GM18507 (cell line): ENCODE results near the gene PCBP2.

ENCODE experiments used
- DNase-seq: peaks from one replicate; pipeline ENCODE4 v3.0.0; 2011; ENCODE audit warnings: low read depth; ENCODE audit not compliant: insufficient read length; ENCODE audit errors: extremely low spot score
- FAIRE-seq: peaks from 2 replicates; lab custom pipeline; 2011; peaks lifted over from hg19 to GRCh38; lab: Jason Lieb, UNC

Gene PCBP2

DNA sequence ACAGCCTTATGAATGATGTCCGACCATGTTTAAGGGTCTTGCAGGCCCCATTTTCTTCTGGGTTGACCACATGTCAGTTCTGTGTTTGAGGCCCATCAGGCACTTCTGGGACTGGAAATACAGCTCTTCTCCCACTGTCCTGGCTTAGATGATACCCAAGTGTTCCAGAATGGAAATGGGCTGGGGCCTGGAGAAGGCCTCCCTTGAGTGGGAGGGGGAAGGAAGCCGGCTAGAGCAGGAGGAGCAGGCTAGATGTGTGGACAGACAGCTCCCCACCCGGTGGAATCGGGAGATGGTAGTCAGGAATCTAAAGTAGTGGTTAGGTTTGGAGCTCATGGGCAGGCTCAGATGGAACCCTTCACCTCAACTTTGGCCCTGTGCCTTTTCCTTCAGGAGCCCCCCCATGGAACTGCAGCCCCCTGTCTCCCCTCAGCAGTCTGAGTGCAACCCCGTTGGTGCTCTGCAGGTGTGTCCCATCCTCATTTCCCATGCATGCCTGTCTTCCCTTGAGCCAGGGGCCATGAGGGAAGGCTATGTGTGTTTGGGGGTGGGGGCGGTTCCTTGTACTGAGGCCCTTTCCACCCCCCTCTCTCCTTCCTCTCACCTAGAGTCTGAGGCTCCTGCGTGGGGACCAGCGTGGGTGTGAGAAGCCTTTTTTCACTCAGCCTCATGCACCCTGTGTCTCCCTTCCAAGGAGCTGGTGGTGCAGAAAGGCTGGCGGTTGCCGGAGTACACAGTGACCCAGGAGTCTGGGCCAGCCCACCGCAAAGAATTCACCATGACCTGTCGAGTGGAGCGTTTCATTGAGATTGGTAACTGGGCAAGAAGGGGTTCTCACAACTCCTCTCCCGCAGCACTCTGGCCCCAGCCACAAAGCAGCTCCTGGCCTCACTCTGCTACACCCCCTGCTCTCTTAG, 52.4 kb downstream of the PCBP2 start:
- FAIRE-seq = no peak
- DNase-seq = no peak

DNA sequence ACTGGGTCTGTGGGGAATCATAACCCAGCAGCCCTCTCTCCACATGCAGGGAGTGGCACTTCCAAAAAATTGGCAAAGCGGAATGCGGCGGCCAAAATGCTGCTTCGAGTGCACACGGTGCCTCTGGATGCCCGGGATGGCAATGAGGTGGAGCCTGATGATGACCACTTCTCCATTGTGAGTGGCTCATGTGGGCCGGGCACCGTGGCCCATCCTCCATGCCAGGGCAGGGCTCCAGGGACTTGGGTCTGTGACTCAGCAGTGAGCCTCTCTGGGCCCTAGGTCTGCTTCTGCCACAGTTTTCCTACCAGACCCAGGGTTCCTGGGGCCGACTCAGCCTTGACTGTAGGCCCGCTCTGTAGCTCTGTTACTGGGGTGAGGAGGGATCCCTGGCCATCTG, 53.2 kb downstream of the PCBP2 start:
- DNase-seq = no peak
- no peak for FAIRE-seq

DNA sequence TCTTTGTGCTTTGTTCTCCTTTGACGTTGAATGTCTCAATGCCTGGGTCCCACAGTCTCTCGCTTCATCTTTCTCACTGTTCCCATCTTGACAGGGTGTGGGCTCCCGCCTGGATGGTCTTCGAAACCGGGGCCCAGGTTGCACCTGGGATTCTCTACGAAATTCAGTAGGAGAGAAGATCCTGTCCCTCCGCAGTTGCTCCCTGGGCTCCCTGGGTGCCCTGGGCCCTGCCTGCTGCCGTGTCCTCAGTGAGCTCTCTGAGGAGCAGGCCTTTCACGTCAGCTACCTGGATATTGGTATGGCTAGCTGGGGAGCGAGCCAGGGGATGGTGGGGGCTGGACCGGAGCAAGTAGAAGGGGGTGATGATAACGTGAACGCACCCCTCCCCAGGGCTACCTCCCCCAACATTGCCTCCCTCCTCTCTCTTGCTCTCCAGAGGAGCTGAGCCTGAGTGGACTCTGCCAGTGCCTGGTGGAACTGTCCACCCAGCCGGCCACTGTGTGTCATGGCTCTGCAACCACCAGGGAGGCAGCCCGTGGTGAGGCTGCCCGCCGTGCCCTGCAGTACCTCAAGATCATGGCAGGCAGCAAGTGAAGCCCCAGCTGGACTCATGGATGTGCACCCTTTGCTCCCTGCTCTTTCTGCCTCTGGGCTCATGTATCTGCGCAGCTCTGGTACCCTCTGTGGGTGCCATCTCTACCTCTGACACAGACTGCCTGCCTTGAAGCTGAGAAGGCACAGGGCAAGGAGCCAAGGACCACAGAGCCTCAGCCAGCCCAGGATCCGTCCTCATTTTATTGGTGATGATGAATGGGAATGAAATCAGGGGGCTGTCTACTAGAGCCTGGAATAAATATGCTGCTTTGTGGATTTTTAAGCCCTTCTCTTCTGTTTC, 53.9 kb downstream of the PCBP2 start:
- no peak for FAIRE-seq
- no peak for DNase-seq

DNA sequence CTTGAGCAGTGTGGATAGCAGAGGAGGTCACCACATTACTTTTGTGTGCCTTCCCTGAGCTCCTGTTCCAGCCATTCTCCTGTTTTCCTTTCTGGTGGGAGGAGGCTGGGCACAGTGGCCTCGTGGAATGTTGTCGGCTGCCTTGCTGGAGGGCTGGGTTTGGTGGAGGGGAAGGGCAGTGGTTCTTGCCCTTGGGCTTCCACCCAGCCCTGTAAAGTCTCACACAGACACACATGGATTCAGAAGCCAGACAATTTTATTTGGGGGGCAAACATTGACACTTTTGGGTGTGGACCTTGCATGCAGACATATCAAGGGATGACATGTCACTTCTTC, 54.5 kb downstream of the PCBP2 start:
- no peak for FAIRE-seq
- no peak for DNase-seq

DNA sequence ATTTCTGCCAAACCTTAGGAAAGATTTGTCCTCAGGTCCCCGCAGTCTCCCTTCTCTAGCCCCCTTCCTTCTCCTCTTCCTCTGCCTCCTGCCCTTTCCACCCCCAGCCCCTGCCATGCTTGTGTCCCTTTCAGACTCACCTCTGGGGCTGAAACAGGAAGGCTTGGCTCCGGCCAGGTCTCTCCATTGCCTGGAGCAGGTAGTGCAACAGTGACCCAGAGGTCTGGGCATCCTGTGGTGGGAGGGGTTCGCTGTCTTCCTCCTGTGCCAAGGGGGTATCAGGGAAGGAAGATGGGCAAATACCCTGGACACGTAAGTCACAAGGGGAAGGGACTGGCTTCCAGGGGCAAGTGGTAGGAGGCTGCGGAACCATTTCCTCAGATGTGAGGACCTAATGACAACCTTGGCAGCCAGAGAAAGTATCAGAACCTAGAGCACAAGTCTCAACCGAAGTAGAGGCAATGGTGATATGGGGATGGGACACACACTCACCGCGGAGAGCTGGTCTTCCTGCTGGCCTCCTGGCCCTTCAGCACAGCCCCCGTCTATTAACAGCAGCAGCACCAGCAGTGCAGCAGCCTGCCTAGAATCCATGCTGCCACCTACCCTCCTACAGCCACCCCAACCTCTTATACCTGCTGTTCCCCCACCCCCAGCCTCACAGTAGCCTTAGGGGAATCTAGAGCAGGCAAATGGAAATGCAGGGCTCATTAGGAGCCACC, 55.1 kb downstream of the PCBP2 start, which contains the start of gene NPFF:
Gene NPFF, minus strand, starts transcription at position 604 of the 722 bp plus-strand sequence. Its CDS starts 10 bp downstream, at position 594.
- FAIRE-seq (no peak), DNase-seq (no peak)

DNA sequence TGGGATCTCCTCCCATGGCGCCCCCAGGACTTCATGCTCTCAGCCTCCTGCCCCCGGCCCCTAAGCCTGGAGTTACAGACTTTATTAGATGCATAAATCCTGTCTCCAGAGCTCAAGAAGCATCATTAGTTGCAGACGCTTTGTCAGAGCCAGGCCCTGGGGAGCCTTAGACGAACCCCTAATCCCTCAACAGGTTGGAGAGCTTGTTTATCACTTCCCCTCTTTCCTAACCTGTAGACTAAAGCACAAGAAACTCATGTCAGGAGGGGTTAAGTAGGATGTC, 55.6 kb downstream of the PCBP2 start:
- no peak for FAIRE-seq
- no peak for DNase-seq

DNA sequence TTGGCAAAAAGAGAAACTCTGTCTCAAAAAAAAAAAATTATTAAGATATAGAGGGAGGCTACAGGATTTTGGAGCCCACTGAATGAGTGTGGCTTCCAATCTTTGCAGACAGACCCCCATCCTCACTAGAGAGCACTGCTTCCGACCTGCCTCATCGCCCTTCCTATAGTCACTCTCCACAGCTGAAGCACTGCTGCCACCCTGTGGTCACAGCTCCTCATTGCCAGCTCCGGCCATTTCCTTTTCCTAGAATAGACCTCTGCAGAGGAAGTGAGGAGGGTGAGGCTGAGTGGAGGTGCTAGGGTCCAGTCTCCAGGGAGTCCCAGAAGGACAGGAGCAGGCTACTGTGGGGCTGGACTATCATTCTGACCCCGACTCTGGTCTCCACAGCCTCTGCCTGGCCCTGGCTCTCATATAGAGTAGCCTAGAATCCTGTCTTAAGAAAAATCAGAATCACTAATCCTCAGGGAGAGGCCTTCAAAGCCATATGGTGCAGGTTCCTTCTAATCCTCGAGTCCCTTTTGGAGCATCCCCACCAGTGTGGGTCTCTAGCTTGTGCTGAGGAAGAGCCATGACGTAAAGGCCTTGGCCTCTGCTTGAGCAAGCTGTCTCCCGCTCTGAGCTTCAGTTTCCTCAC, 56.8 kb downstream of the PCBP2 start:
- DNase-seq = peak; percentile 72
- peak; percentile 87 for FAIRE-seq

DNA sequence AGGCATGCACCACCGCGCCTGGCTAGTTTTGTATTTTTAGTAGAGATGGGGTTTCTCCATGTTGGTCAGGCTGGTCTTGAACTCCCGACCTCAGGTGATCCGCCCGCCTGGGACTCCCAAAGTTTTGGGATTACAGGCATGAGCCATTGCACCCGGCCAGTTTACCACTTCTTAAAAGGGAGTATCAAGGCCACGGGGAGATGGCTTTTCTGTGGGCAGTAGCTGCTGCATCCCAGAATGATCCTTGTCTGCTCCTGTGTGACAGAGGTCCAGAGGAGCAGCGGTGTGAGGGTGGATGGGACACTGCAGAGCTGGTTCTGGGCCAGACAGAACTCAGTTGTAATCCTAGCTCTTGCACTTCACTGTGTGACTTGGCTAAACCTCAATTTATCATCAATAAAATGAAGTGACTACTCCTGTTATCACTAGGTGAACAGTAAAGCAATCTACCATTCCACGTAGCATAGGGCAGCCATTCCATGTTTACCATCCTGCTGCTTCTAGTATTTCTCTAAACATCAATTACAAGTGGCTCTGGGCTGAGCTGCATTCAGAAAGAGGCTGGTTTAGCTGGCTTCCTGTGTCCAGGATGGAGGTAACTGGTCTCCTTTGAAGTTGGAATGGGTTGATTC, 58.4 kb downstream of the PCBP2 start:
- DNase-seq = no peak
- FAIRE-seq = no peak

DNA sequence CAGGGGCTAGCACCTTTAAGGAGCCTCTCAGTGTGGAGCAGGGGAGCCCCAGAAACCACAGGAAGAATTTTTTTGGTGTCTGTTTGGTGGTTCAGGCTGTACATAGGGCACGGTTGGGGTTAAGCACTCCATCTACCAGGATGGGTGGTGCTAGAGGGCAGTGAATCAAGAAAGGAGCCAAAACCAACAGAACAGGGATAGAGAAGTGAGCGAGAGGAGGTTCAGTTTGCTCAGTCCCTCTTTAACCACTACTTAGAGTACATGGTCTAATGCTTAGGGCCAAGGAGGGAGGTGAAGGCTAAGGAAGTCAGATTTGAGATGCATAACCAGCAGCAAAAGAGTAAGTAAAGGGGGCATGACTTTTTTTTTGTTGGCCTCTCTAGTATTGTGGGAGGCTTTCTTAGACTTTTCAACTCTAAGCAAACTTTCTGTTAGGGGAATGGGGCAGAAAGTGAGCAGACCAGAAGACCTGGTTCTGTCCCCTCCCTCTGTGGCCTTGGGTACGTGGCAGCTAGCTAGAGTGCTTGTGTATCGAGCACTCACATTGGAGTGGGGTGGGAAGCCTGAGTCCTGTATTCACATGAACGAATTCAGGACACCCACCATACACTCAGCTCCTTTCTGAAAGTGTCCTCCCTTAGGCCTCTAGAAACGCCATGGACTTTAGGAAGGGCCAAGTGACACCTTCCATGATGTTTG, 62.0 kb downstream of the PCBP2 start:
- DNase-seq (no peak), FAIRE-seq (no peak)

DNA sequence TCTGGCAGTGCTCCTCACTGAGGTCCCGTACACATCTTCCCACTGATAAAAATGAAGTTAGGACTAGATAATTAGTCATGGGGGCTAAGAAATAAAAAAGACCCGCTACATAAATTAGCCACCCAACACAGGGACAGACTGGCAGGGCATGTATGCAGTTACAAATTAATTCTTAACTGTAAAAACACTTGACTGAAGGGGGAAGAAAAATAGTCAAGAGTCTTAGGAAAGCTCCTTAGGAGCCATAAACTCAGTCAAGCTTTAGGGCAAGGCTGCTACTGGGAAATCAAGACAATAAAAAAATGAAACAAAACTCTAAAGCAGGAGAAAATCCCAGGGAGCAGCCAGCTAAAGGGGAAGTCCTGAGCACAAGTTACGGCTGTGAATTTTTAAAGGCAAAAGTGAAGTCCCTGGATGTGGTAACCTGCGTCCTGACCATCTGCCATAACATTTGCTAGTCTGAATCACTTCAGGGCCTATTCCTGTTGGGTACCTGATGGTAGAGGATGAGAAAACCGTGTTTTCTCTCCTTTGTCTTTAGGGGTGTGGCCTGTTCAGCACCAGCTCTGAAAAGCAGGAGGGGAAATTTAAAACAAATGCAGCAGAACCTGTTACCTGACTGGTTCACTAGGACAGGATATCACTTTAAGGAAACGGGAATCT, 62.9 kb downstream of the PCBP2 start:
- FAIRE-seq (no peak), DNase-seq (no peak)

DNA sequence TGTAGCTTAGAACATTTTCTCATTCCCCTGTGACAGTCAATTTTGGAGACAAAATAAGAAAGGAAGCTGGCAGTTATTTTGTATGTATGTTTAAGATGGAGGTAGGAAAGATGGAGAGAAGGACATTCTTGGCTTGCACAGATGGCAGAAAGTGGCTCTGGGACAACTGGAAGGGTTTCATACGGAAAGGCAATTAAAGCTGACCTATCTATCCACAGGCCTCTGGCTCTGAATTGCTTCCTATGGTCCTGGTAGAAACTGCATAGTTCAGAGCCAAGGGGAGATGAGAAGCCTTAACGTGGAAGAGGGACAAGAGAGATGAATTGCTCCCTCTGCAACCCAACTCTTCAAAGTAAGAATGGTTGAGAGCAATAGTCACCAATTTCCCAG, 63.4 kb downstream of the PCBP2 start:
- DNase-seq (no peak), FAIRE-seq (no peak)

DNA sequence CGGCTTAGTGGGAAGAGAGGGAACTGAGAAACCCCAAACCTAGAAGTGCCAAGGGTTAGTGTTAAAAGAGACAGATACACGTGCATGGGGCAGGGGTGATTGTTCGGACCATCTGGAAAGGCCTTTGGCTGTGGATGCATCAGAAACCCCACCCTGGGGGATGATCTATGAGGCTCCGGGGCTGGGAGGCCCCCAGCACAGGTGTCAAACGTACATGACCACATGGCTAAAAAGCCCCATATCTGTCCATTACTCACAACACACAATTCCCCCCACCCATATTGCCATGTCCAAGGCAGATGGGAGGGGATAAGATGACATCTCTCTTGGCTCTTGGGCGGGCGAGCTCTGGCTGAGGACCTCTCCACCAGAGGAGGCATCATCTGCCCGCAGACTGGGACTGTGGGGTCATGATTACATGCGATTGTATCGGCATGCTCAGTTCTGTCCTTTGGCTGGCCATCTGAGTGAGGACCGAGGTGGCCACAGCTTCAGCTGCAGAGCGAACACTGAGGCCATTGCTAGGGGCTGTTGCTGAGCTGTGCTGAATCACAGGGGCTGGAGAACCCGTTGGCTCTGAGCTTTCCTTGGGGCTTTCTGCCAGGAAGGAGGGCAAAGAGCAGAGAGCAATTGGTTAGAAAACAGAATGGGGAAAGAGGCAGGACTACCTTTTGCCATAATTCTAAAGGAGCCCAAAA, 65.0 kb downstream of the PCBP2 start:
- no peak for FAIRE-seq
- no peak for DNase-seq

DNA sequence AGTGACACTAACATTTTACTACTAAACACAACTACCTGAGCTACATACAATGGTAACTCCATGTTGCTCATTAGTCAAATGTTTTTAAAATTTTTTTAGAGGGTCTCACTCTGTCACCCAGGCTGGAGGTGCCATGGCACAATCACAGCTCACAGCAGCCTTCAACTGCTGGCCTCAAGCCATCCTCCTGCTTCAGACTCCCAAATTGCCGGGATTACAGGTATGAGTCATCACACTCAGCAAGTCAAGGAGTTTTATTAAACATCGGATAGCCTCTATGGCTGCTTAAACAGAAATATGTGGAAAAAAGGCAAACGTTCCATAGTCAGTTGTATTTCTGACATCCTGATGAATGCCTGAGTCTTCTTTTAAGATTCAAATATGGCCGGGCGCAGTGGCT, 66.5 kb downstream of the PCBP2 start:
- DNase-seq (no peak), FAIRE-seq (no peak)

DNA sequence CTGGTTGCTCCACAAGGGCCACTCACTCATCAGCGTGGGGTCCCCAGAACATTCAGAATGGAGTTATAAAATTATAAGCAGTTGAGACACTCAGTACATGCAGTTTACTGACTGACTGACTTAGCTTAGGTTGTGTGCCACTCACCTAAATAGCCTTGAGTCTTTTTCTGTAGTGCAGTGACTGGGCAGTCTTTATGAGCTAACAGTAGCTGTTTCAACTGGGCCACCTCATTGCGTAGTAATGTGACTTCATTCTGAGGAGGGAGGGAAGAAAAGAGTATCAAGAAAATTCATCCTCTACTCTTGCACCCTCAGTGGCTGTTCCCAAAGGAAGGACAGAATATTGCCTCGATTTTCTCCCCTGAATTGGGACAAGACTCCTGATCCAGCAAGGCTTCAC, 71.2 kb downstream of the PCBP2 start:
- FAIRE-seq (no peak), DNase-seq (no peak)

DNA sequence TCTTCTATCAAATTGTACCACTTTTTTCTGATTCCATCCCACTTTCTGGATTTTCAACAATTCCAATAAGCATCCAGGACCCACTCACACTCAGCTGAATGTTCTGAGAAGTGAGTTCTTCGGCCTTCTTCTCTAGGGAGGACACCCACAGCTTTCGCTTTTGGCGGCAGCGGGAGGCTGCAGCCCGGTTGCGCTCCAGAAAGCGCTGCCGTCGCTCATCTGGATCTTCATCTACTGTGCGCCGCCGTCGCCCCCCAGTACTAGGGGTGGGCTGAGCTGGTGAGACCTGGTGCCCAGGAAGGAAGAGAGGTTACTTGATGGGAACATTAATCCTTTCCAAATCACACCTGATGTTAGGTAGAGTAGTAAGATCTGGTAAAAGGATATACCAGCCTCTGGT, 72.6 kb downstream of the PCBP2 start:
- no peak for FAIRE-seq

DNA sequence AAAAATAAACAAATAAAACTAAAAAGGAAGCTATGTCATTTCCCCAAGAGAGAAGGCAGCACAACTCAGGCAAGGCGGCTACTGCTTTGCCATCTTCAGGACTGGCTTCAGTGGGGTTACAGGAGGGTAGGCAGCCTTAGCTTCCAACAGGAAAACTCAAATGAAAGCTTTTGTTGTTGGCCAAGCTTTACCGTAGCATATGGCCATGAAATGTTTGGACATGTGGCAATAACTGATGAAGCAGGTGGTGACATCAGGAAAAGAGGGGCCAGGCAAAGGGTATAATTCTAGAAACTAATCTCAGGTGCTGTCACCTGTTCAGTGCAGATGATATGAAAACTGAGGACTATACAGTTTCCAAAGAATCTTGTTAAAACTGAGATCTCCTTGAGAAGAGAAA, 78.2 kb downstream of the PCBP2 start:
- FAIRE-seq (no peak), DNase-seq (no peak)

More for the DNA sequence above, 72.6 kb downstream of the PCBP2 start:
- no peak for DNase-seq
